Measurements from ENCODE around the gene USP10.

Gene USP10, protein sequence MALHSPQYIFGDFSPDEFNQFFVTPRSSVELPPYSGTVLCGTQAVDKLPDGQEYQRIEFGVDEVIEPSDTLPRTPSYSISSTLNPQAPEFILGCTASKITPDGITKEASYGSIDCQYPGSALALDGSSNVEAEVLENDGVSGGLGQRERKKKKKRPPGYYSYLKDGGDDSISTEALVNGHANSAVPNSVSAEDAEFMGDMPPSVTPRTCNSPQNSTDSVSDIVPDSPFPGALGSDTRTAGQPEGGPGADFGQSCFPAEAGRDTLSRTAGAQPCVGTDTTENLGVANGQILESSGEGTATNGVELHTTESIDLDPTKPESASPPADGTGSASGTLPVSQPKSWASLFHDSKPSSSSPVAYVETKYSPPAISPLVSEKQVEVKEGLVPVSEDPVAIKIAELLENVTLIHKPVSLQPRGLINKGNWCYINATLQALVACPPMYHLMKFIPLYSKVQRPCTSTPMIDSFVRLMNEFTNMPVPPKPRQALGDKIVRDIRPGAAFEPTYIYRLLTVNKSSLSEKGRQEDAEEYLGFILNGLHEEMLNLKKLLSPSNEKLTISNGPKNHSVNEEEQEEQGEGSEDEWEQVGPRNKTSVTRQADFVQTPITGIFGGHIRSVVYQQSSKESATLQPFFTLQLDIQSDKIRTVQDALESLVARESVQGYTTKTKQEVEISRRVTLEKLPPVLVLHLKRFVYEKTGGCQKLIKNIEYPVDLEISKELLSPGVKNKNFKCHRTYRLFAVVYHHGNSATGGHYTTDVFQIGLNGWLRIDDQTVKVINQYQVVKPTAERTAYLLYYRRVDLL

DNA sequence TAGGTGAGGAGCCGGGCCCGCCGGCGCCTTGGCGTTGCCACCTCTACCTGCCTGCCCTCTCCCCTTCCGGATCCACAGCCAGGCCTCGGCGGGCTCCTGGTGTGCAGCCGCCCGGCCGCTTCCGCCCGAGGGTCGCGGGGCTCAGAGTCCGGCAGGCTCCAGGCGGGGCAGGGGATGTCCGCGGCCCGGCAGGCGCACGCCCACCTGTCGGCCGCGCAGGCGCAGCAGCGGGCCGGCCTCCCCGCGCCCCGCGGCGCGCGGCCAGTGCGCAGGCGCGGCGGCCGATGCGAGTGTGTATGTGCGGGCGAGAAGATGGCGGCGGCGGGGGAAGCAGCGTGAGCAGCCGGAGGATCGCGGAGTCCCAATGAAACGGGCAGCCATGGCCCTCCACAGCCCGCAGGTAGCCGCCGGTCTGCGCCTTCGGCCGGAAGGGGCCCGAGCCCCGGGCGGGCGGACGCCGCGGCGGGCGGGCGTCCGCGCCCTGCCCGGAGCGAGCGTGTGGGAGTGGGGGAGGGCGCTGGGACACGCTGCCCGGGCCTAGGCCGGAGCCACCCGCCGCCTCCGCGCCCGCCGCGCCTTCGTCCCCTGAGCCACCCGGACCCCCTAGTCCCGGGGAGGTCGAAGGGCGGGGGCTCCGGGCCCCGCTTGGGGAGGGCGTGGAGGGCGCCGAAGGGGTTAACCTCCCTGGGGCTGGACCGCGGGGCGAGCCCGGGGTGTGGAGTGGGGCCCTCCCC is at the start of gene USP10:
USP10 (plus strand) TSS at position 289 of the 734 bp plus-strand sequence; CDS start at position 380, 91 bp downstream.
- peak; percentile 6 for DNase-seq

DNA sequence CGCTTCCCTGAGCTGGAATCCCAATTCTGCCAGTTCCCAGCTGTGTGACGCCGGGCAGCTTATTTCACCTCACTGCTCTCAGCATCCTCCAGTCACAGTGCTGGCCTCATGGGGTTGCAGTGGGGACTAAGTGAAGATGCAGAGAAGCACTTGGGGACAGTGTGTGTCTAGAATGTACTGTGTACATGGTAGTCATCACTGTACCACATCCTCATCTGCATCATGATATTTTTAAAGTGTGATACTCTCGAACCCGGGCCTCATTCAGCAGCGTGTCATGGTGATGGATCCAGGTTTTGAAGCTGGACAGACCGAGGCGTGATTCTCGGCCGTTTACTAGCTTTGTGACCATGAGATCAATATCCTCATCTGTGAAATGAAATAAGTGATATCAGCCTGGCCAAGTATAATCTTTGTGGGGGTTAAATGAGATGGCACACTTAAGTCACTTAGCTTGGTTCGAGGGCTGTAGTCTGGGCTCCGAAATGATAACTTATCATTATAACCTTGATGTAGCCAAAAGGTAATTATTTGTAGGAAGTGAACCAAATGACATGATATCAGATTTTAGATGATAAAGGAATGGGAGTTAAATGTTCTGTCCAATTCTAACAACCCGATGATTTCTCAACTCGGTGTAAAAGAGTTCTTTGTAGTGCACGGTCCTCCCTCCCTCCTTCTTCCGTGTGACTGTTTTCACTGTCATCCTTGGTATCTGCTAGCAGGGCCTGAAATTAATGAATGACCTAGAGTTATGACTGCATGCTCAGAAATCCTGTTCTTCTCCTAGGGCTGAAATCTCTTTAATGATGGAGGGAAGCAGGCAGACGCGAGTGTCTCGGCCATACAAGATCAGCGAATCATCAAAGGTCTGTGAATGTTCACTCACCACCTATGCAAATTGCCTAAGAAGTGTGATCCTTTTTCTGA is 49.5 kb upstream of the USP10 start:
- no peak for DNase-seq

DNA sequence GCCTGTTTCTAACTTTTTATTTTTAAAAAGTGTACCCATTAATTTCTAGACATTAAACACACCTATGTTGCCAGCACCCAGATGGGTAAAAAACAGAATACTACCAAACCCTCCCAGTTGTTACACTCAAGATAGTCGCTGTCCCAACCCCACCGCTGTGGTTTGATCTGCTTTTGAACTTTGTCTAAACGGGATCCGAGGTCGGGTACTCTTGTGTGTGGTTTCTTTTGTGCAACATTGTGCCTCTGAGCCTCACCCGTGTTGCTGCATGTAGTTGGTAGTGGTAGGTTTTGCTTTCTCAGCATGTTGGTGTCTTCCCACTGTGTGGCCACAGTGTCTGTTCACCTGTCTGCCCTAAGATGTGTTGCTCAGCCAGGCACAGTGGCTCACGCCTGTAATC is 47.2 kb upstream of the USP10 start:
- DNase-seq = no peak

DNA sequence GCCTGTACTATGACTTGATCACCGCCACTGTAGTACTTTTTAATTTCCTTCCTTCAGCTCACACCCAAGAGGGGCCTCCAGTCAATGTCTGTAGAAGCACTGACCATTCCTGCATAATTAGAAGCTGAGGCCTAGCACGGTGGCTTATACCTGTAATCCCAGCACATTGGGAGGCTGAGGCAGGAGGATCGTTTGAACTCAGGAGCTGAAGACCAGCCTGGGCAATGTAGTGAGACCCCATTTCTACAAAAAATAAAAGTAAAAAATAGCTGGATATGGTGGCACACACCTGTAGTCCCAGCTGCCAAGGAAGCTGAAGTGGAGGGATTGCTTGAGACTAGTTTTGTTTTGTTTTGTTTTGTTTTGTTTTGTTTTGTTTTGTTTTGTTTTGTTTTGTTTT is 45.6 kb upstream of the USP10 start:
- DNase-seq = no peak

DNA sequence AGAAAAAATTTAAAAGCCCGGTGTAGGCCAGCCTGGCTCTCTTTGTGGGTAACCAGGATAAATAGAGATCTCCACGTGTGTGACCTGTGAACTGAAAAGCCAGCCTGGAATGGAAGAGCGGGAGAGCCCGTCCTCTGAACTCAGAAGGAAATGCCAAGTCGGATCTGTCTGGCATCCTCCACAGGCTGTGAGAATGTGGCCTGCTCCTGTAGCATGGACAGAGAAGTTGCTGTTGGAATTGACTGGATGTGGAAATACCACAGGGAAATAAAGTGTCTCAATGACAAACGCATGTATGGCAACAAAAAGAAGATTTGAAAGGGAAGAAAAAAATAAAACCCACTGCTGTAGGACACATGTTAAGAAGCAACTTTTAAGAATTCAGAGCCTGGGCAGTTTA is 44.8 kb upstream of the USP10 start:
- DNase-seq = no peak

DNA sequence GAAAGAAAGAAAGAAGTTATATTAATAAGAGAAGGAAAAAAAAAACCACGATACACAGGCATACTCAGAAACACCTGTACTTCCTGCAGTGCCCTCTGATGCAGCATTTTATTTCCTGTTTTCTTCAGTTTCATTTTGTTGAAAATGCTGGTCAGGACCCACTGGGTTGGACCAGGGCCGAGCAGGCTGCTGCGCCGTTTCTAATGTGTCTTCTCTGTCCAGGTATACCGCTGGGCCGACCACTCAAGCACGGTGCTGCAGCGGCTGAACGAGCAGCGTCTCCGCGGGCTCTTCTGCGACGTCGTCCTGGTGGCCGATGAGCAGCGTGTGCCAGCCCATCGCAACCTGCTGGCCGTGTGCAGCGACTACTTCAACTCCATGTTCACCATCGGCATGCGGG is 43.2 kb upstream of the USP10 start:
- DNase-seq = no peak

DNA sequence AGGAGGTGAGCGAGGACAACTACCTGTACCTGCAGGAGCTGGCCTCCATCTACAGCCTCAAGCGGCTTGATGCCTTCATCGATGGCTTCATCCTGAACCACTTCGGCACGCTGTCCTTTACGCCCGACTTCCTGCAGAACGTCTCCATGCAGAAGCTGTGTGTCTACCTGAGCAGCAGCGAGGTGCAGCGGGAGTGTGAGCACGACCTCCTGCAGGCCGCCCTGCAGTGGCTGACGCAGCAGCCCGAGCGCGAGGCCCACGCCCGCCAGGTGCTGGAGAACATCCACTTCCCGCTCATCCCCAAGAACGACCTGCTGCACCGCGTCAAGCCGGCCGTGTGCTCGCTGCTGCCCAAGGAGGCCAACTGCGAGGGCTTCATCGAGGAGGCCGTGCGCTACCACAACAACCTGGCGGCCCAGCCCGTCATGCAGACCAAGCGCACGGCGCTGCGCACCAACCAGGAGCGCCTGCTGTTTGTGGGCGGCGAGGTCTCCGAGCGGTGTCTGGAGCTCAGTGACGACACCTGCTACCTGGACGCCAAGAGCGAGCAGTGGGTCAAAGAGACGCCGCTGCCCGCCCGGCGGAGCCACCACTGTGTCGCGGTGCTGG is 42.5 kb upstream of the USP10 start:
- no peak for DNase-seq

DNA sequence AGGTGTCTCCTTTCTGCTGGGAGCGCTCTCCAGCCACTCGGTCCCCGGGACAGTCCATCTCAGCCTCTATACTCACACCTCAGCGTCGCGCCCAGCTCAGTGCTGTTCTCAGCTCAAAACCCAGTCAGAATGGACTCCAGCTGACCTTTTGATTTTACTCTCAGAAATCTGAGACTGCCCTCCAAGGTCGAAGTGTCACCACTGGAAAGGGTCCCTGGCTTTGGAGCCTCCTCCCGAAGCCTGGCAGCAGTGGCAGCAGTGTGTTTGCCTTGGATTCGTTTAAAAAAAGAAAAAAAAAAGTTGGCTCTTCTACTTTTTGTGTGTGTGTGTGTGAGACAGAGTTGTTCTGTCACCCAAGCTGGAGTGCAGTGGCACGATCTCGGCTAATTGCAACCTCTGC is 41.1 kb upstream of the USP10 start:
- no peak for DNase-seq

DNA sequence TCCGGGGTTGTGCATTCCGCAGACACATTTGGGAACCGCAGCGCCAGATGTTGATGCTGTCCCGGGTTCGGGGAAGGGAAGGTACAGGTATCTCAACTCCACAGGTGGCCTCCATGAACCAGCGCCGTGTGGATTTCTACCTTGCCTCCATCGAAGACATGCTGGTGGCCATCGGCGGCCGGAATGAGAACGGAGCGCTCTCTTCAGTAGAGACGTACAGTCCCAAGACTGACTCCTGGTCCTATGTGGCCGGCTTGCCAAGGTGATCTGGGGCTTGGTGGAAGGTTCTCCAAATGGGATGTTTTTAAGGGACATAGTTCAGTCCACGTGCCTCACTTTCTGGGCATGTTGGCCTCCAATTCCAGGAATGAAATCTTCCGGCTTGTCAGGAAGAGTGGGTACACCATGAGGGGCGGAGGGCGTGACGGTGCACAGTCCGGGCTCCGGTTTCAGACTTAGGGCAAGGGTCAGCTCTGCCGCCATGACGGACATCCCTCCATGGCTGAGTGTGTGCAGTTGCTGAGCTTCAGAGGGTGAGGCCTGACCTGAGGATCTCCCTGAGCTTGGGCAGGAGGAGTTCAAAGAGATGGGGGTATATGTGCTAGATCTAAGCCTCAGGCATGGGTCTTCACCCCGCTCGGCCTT is 40.0 kb upstream of the USP10 start:
- no peak for DNase-seq

DNA sequence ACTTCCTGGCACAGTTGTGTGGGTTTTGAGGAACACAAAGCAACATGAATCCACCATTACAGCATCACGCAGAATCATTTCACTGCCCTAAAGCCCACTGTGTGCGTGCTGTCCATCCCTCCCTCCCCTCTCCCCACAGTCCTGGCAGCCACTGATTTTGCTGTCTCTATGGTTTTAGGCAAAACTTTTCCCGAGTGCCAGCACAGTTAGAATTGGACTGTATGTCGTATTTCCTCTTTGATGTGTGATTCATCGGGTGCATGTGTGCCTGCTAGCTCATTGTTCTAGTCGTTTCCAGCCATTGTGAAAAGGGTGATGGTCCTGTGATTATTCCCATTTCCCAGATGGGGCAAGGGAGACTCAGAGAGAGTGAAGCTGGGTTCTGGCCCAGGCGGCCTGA is 38.8 kb upstream of the USP10 start:
- no peak for DNase-seq

DNA sequence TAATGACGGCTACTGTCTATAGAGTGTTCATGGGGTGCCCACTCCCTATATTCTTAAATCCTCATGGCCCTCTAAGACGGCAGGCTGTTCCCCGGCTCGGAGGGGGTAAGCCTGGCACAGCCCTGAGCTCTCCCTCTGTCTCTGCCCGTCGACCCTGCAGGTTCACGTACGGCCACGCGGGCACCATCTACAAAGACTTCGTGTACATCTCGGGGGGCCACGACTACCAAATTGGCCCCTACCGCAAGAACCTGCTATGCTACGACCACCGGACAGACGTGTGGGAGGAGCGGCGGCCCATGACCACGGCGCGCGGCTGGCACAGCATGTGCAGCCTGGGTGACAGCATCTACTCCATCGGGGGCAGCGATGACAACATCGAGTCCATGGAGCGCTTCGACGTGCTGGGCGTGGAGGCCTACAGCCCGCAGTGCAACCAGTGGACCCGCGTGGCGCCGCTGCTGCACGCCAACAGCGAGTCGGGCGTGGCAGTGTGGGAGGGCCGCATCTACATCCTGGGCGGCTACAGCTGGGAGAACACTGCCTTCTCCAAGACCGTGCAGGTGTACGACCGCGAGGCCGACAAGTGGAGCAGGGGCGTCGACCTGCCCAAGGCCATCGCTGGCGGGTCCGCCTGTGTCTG is 38.3 kb upstream of the USP10 start:
- DNase-seq = no peak

DNA sequence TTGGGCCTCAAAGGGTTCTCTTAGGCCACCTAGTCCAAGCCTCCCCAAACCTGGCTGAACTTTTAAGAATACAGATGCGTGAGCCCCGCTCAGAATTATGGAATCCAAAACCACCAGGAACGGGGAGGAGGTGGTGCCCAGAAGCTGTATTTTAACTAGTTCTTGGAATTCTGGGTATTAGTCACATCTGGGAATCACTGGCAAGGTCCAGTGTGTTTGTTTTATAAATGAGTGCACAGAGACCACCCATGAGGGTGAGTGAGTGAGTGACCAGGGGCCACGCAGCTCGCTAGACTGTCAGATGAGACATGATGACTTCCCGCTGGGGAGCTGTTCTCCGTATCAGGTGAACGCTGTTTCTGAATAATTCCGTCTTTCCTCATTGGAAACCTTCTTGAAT is 37.3 kb upstream of the USP10 start:
- no peak for DNase-seq

DNA sequence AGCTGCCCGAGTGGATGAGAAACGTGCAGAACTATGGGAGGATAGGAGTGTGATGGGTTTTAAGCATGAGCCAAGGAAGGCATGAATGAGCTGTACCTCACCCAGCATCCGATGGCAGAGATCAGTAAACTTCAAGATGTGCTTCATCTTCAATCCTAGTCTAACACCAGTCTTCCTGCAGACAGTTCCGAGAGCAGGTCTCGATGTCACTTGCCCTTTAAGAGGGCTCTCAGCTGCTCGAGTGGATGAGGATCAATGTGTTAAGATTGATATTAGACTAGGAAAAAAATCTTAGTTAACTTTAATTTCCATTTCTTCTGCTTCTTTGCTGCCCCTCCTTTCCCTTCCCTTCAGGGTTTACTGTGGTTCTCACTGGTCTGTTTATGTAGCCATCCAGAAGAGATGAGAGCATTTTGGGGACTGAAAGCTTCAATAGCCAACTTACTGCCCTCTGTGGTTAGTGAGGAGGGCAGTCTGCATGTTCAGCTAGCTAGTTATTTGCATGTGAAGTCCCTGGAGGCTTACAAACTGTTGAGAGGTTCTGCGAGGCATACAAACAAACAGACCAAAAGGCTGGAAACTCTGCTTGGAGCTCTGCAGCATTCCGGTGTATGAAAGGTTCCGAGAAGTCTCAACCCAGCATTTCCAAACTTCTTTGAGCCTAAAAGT is 36.2 kb upstream of the USP10 start:
- DNase-seq = no peak

DNA sequence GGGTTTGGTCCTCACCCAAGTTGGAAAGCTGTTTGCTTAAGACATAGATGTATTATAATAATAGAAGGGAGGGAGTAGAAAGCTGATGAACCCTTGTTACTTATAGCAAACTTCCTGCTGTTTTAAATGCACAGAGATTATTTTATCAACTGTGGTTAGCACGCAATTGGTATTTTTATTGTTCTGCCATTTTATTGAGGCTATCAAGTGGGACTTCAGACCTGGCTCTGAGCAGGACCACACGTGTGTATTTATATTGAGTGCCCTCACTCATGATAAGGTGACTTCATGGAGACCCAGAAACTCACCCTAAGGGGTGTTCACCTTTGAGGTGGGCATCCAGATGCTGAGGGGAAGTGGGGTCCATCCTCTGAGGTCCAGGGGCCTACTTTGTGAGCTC is 34.4 kb upstream of the USP10 start:
- DNase-seq = no peak

DNA sequence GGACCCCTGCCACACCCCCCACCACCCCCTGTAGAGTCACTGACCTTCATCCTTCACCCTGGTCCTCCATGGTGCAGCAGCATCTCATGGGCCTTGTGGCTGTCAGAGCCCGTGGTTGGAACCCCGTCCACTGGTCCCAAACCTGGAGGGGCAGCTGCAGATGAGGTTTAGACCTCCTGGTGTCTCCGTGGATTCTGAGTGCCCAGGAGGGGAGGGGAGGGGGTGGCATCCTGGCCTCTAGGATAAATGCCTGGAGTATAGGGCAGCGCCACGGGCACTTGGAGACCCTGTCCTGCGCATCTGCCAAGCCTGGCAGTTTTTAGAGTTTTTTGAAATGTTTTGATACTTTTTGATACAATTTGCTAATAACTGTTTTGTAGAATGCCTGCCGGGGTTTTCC is 34.0 kb upstream of the USP10 start:
- no peak for DNase-seq

DNA sequence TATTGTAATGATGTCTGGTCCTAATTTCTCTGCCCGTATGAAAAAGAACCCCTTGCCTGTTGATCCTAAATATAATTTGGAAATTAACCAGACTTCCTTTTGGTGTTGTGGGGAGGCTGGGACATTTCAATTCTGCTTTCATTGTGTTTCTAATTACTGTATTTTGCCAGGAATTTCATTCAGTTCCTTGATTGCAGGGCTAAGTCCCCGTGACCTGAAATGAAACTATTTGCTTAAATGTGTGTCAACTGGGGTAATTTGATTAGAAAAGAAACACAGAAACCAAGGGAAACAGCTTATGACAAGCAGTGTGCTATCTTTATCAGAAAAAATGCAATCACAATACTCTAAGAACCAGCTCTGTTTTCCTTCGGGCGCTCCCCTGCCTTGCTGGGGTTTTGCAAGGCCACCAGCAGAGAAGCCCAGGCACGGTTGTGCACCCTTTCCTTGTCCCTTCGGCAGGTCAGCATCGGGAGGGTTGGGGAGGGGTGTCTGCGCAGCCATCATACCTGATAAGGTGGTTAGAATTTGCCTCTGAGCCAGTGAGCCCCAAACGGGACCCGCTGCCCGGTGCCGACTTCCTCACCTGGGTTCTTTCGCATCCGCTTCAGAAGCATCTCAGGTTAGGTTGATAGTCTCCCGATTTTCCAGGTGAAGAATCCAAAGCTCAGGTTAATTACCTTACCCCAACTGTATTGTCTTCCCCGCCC is 32.0 kb upstream of the USP10 start:
- no peak for DNase-seq

DNA sequence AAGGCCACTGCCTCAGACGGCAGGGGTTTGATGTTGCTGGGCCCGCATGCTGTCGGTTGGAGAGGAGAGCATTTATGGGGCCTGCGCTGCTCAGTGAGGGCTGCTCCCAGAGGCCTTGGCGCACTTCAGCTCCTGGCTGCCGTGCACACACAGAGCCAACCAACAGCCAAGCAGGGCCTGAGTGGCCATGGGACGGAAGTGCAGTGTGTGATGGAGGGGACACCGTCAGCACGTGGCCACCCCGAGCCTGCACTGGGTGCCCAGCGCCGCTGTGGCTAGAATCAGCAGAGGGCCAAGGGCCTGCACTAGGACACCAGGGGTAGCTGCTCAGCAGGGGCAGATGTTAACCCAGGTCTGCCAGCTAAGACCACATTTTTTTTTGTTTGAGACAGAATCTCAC is 29.7 kb upstream of the USP10 start:
- DNase-seq = no peak

DNA sequence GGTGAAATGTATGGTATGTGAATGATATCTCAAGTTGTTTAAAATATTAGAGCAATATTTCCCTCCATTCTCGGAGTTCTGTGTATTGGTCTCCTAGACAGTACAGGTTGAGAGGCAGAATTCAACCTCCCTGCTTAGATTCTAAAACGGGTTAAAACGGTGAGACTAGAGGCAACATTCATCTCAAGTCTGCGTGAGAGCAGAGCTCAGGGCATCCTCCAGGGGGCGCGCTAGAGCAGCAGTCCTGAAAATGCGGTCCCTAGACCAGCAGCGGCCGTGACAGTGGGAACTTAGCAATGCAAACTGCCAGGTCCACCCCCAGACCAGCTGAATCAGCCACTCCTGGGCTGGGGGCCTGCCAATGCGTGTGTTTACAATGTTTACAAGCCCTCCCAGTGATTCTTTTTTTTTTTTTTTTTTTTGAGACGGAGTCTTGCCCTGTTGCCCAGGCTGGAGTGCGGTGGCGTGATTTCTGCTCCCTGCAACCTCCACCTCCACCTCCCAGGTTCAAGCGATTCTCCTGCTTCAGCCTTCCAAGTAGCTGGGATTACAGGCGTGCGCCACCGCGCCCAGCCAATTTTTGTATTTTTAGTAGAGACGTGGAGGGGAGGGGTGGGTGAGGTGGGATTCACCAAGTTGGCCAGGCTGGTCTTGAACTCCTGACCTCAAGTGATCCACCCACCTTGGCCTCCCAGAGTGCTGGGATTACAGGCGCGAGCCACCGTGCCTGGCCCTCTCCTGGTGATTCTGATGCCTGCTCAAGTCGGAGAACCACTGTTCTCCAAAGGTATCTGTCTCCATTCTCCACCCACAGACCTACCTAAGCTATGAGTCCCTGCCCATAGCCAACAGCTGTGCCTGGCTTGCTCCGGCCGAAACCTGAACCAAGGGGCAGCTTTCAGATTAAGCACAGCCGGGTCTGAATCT is 27.3 kb upstream of the USP10 start:
- peak; percentile 9 for DNase-seq

DNA sequence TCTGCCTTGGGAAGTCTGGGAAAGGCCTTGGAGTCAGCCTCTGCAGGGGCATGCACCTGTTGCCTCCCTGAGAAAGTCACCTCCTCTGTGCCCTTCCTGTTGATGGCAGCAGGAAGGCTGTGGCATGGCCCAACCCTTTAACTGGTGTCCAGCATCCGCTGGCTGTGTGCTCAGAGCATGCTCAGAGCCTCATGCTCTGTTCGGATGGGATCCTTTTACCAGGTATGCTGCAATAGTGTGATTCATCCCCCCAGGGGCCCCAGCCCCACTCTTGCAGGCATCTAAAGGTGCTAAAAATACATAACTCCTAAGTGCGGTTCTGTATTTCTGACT is 26.6 kb upstream of the USP10 start:
- DNase-seq = no peak

Measured in NCI-H1048 (cell line).